ENCODE measurements around the gene RIMOC1. TPM values are rescaled to one million over a fixed set of nuclear protein-coding genes. Genes with fewer than 3 reads are reported as not detected.

Gene RIMOC1
- total and polyA plus RNA-seq, 2 of the 8 experiments (the other 6 are each of a cell fraction or from before 2014, with no cell fraction given), result 20.6 to 35.1 TPM

GRCh38 chr5:41856644-41857491 lies 47.3 kb upstream of the RIMOC1 start (continued):
- TF ChIP-seq CHD7 (IDR thresholded peaks at IDR 0.05; ENCODE audit: insufficient replicate concordance, low read length) (no peak), FOSL1 (IDR thresholded peaks at IDR 0.05; ENCODE audit: insufficient read depth, low read depth, low read length) (no peak), CBX8 (IDR thresholded peaks at IDR 0.05; ENCODE audit: borderline replicate concordance, low read depth, low read length) (no peak), TAF7 (optimal IDR thresholded peaks at IDR 0.05; ENCODE audit: borderline replicate concordance, low read depth, low read length) (no peak), CHD1 (IDR thresholded peaks at IDR 0.05; ENCODE audit: low read depth, low read length) (no peak), POLR2A (IDR thresholded peaks at IDR 0.05; ENCODE audit: control extremely low read depth in 1 of 2, low read depth in 2 of 2, low read length in 2 of 2) (no peak)
- TF ChIP-seq, protein P1, sequence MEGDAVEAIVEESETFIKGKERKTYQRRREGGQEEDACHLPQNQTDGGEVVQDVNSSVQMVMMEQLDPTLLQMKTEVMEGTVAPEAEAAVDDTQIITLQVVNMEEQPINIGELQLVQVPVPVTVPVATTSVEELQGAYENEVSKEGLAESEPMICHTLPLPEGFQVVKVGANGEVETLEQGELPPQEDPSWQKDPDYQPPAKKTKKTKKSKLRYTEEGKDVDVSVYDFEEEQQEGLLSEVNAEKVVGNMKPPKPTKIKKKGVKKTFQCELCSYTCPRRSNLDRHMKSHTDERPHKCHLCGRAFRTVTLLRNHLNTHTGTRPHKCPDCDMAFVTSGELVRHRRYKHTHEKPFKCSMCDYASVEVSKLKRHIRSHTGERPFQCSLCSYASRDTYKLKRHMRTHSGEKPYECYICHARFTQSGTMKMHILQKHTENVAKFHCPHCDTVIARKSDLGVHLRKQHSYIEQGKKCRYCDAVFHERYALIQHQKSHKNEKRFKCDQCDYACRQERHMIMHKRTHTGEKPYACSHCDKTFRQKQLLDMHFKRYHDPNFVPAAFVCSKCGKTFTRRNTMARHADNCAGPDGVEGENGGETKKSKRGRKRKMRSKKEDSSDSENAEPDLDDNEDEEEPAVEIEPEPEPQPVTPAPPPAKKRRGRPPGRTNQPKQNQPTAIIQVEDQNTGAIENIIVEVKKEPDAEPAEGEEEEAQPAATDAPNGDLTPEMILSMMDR (IDR thresholded peaks at IDR 0.05; ENCODE audit: control extremely low read depth in 1 of 3, insufficient read depth in 1 of 3, low read depth in 1 of 3, low read length in 3 of 3), result peak in 2 of 3 experiments; percentile 70 to 73; a peak in 3 of 4 replicates

Data from H1 (cell line).